22Rv1 (cell line): Measurements from ENCODE around the gene GPC6.

ENCODE experiments used
- H3K27ac ChIP-seq: fragments of 450-650 bp; 2 replicates; pipeline ENCODE4 v1.5.1; 2017
- CTCF ChIP-seq: fragments of 450-650 bp; IDR thresholded peaks from 2 replicates; pipeline ENCODE4 v1.5.1; 2017; ENCODE audit warnings: mild to moderate bottlenecking
- ZFX ChIP-seq: fragments of 450-650 bp; IDR thresholded peaks from 2 replicates; pipeline ENCODE4 v1.6.1; 2017; ENCODE audit warnings: antibody characterized with exemption, borderline replicate concordance

GPC6 gene

GRCh38 chr13:94080527-94080926, 853.9 kb downstream of the GPC6 start:
- no peak overlapping the region for H3K27ac ChIP-seq

GRCh38 chr13:94087100-94087499, 860.5 kb downstream of the GPC6 start:
- no peak for TF ChIP-seq ZFX
- TF ChIP-seq CTCF, result no peak
- no peak overlapping the region for H3K27ac ChIP-seq

More at GRCh38 chr13:94080527-94080926, 853.9 kb downstream of the GPC6 start:
- TF ChIP-seq CTCF, result no peak
- TF ChIP-seq ZFX, result no peak

- H3K27ac ChIP-seq, result no peak overlapping the region
- no peak for TF ChIP-seq CTCF
- TF ChIP-seq ZFX, result no peak
Observed at GRCh38 chr13:94088742-94089141, 862.1 kb downstream of the GPC6 start.

DNA sequence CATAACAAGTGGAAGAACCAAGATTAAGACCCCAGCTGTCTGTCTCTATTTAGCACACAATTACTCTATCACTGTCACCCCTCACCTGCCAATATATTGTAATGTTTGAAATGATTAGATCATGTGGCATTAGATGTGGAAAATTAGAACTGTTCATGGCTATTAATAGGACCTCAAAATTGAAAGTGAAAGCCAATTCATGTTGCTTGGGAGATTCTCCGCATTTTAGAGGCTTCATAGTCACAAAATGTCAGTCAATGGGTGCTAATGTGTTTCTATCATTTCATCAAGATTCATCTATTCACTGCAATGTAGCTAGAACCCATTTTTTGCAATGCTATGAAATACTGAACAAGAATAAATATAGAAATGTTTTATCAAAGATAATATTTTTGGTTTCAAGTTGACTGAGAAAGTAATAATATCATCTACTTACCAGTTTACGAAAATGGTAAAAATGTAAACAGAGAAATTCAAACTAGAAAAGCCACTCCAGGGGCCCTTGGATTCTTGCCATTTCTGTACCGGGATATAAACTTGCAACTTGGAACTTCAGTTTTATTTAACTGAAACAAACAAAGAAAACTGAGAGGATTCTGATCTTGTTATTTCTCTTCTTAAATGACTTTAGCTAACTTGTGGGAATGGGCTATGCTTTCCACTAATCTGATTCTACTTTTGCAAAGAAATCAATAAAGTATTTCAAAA, 864.3 kb downstream of the GPC6 start:
- H3K27ac ChIP-seq, result no peak overlapping the region
- no peak for TF ChIP-seq CTCF
- TF ChIP-seq ZFX, result no peak

DNA sequence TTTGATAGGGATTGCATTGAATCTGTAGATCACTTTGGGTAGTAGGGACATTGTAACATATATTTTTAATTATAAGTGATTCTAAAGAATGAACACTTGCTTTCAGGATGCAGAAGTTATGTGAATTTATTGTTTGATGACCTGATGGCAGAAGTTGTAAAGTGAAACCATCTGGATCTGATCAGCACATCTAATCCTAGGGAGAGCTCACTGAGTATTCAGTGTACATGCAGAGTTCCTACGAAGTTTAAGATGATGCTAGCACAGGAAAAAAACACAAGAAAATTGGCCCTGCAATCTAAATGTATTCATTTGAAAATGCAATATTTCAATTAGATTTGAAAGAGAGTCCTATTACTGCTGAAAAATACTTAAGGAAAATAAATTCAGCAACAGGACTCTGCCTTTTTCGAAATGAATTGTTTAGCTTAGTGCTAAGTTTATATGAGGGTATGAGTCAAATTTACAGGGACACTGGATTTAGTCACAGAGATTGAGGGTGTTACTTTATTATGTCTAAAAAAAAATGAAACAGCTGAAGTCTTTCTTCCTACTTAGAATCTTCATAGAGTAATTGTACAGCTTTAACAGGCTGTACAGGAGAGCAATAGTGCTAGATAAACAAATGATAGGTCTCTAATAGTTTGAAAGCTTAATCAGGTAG, 867.2 kb downstream of the GPC6 start:
- no peak overlapping the region; the same call in 1 of the 2 replicates for H3K27ac ChIP-seq
- no peak for TF ChIP-seq ZFX
- no peak for TF ChIP-seq CTCF

DNA sequence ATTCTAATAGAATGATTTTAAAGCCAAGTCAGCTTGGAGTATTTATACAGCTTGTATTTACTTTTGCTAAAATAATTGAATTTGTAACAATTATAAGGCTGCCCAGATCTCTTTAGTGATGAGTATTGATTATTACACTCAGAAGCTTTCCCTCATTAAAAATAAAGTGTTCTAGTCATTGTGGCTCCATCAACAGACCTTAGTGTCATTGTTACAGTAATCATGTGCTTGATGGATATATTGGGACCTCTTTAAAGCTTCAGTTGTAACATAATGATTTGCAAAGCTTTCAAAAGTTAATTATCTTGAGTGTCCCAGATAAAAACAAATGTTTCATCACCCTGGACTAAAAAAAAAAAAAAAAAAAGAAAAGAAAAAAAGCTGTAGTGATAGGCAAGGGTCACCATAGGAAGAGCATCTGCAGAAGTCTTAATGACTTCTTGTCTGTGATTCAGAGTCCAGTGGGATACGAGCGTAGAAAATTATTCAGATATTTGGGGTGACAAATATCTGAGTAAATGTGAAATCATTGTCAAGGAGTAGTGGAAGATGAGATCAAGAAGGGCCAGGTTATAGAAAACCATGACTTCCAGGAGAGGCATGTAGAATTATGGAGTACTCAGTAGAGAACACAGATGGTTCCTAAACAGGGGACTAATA, 883.2 kb downstream of the GPC6 start:
- no peak for TF ChIP-seq CTCF
- TF ChIP-seq ZFX, result no peak
- H3K27ac ChIP-seq, result 0 out of 2 replicates have a peak overlapping the region, but pooled peaks have one; percentile 5
